HG03139 (cell line): ENCODE data around the gene GLUD1.
"Not testable (repeated sequence)": the region's sequence is repeated elsewhere in the genome, so short reads cannot be mapped to it uniquely, and the experiment has no call there.

ENCODE experiments used
- ATAC-seq: cut with Tn5 transposase; IDR thresholded peaks from one replicate; pipeline ENCODE4 v1.9.1; 2021; ENCODE audit not compliant: unreplicated experiment

Gene GLUD1

GRCh38 chr10:87090779-87091178 is 3.9 kb downstream of the GLUD1 start:
- no peak for ATAC-seq

GRCh38 chr10:87089746-87090145 is 4.9 kb downstream of the GLUD1 start:
- ATAC-seq, result no peak

- no peak for ATAC-seq
Measured at GRCh38 chr10:87085537-87085936, 9.1 kb downstream of the GLUD1 start.

- ATAC-seq, result not testable (repeated sequence)
Measured at GRCh38 chr10:87084291-87084782, 10.3 kb downstream of the GLUD1 start.

GRCh38 chr10:87083576-87084290 is 10.9 kb downstream of the GLUD1 start:
- not testable (repeated sequence) for ATAC-seq

- not testable (repeated sequence) for ATAC-seq
Measured at GRCh38 chr10:87082219-87082618, 12.4 kb downstream of the GLUD1 start.

- not testable (repeated sequence) for ATAC-seq
Measured at GRCh38 chr10:87081574-87081973, 13.1 kb downstream of the GLUD1 start.

GRCh38 chr10:87080621-87081020 is 14.0 kb downstream of the GLUD1 start:
- ATAC-seq, result not testable (repeated sequence)

GRCh38 chr10:87079106-87079836 is 15.4 kb downstream of the GLUD1 start:
- ATAC-seq, result no peak

GRCh38 chr10:87076421-87076820 is 18.2 kb downstream of the GLUD1 start:
- not testable (repeated sequence) for ATAC-seq

- ATAC-seq, result no peak
Measured at GRCh38 chr10:87072449-87072848, 22.2 kb downstream of the GLUD1 start.

- ATAC-seq, result no peak
Measured at GRCh38 chr10:87068281-87068680, 26.4 kb downstream of the GLUD1 start.

GRCh38 chr10:87066865-87067264 is 27.8 kb downstream of the GLUD1 start:
- no peak for ATAC-seq

GRCh38 chr10:87066178-87066577 is 28.5 kb downstream of the GLUD1 start:
- no peak for ATAC-seq

- no peak for ATAC-seq
Measured at GRCh38 chr10:87064651-87065050, 30.0 kb downstream of the GLUD1 start.

GRCh38 chr10:87060280-87060928 is 34.2 kb downstream of the GLUD1 start:
- no peak for ATAC-seq

- ATAC-seq, result no peak
Measured at GRCh38 chr10:87059401-87059800, 35.2 kb downstream of the GLUD1 start.

- no peak for ATAC-seq
Measured at GRCh38 chr10:87058171-87058570, 36.5 kb downstream of the GLUD1 start.

GRCh38 chr10:87054373-87055295 is 40.0 kb downstream of the GLUD1 start:
- ATAC-seq, result no peak

GRCh38 chr10:87053577-87054181 is 41.0 kb downstream of the GLUD1 start:
- ATAC-seq, result no peak
